22Rv1 (cell line): ENCODE results near the gene PHF24.

Experiments used
- ZFX ChIP-seq: fragments of 450-650 bp; IDR thresholded peaks from 2 replicates; pipeline ENCODE4 v1.6.1; 2017; ENCODE audit warnings: antibody characterized with exemption, borderline replicate concordance
- TF ChIP-seq, protein P1 (sequence below): fragments of 450-650 bp; IDR thresholded peaks from 2 replicates; pipeline ENCODE4 v1.5.1; 2017; ENCODE audit warnings: mild to moderate bottlenecking

GRCh38 chr9:35010351-35010958 is 52.4 kb downstream of the PHF24 start:
- TF ChIP-seq, protein P1, sequence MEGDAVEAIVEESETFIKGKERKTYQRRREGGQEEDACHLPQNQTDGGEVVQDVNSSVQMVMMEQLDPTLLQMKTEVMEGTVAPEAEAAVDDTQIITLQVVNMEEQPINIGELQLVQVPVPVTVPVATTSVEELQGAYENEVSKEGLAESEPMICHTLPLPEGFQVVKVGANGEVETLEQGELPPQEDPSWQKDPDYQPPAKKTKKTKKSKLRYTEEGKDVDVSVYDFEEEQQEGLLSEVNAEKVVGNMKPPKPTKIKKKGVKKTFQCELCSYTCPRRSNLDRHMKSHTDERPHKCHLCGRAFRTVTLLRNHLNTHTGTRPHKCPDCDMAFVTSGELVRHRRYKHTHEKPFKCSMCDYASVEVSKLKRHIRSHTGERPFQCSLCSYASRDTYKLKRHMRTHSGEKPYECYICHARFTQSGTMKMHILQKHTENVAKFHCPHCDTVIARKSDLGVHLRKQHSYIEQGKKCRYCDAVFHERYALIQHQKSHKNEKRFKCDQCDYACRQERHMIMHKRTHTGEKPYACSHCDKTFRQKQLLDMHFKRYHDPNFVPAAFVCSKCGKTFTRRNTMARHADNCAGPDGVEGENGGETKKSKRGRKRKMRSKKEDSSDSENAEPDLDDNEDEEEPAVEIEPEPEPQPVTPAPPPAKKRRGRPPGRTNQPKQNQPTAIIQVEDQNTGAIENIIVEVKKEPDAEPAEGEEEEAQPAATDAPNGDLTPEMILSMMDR = no peak
- TF ChIP-seq ZFX = no peak
